22Rv1 (cell line): ENCODE data around the gene ZBTB8A.

ENCODE experiments used
- CTCF ChIP-seq: fragments of 450-650 bp; IDR thresholded peaks from 2 replicates; pipeline ENCODE4 v1.5.1; 2017; ENCODE audit warnings: mild to moderate bottlenecking
- ZFX ChIP-seq: fragments of 450-650 bp; IDR thresholded peaks from 2 replicates; pipeline ENCODE4 v1.6.1; 2017; ENCODE audit warnings: antibody characterized with exemption, borderline replicate concordance

- TF ChIP-seq CTCF (no peak), ZFX (no peak)
Measured at GRCh38 chr1:32521165-32521564, 18.1 kb upstream of the ZBTB8A start.
